Bronchial epithelial cell (primary cell): Measurements from ENCODE around the gene CCNK. TPM values are rescaled to one million over a fixed set of nuclear protein-coding genes. Genes with fewer than 3 reads are reported as not detected.

Experiments
- DNase-seq: peaks from one replicate; pipeline ENCODE4 v3.0.0-alpha.2; 2010; ENCODE audit warnings: low read depth
- FAIRE-seq: peaks from 2 replicates; lab custom pipeline; 2011; peaks lifted over from hg19 to GRCh38; lab: Jason Lieb, UNC
- H3K27me3 ChIP-seq: 2 replicates; pipeline ENCODE4 v1.5.1; 2011; ENCODE audit warnings: low read length; ENCODE audit not compliant: control insufficient read depth, insufficient read depth
- H3K36me3 ChIP-seq: 2 replicates; pipeline ENCODE4 v1.5.1; 2011; ENCODE audit warnings: low read length; ENCODE audit not compliant: control insufficient read depth, insufficient read depth
- H3K4me3 ChIP-seq: 2 replicates; pipeline ENCODE4 v1.5.1; 2011; ENCODE audit warnings: mild to moderate bottlenecking, low read depth, low read length, control low read depth
- CTCF ChIP-seq: IDR thresholded peaks from 2 replicates; pipeline ENCODE4 v1.5.1; 2011; ENCODE audit warnings: mild to moderate bottlenecking, moderate library complexity, low read length, control low read depth, inconsistent platforms; ENCODE audit not compliant: insufficient read depth, severe bottlenecking
- total RNA-seq: library from RNA; depleted of rRNA; stranded (reverse); fragments of >200 nt; gene quantifications from 2 replicates; pipeline ENCODE4 v1.2.1, GENCODE V29; 2014

CCNK gene
- total RNA-seq, 1 donor from 2014 or later: 18.4 TPM

DNA sequence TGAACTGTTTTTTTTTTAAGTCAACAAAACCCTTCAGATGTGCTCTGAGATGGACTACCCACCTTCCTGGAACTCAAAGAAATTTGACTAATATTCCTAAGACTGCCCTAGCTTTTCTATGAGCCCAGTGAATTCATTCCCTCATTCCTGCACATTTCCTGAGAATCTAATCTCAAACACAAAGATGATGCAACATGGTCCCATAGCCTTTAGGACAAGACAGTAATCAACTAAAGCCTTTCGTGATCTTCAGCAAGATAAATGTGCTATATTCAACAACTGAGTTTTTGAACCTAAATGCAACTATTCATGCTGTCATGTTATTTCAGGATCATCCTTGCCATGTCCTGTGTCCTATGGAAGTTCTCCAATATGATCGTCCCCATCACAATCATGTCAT is 5.5 kb upstream of the CCNK start:
- no peak overlapping the region for H3K4me3 ChIP-seq
- TF ChIP-seq CTCF: no peak

GRCh38 chr14:99476864-99477263 is 4.3 kb upstream of the CCNK start:
- no peak for TF ChIP-seq CTCF
- Histone ChIP-seq H3K4me3 (no peak overlapping the region), H3K27me3 (no peaks in the 10 kb centered on the region), H3K36me3 (no peaks in the 10 kb centered on the region)
- DNase-seq (peak; percentile 68), FAIRE-seq (no peak)

More for the DNA sequence above, 5.5 kb upstream of the CCNK start:
- Histone ChIP-seq H3K27me3 (no peaks in the 10 kb centered on the region), H3K36me3 (no peaks in the 10 kb centered on the region)
- FAIRE-seq (no peak), DNase-seq (no peak)

DNA sequence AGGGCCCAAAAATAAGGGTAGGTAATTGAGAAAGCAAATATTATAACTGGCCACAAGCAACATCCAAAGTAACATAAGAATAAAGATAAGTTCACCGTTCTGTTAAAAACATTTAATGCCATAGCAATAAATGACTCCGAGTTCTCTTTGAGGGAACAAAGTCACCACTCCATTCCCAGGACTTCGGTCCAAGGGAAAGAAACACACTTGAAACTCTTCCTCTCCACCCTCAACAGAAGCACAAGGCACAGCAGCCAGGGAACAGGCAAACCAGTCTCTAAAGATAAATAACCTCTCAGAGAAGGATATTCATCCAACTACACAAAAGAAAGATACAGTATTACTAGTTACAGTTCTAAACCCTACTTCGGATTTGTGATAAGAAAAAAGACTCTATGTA is 3.1 kb upstream of the CCNK start:
- no peaks in the 10 kb centered on the region for H3K36me3 ChIP-seq
- TF ChIP-seq CTCF: no peak
- FAIRE-seq (no peak), DNase-seq (no peak)
- H3K4me3 ChIP-seq: no peak overlapping the region
- no peaks in the 10 kb centered on the region for H3K27me3 ChIP-seq

GRCh38 chr14:99479160-99479905 is 1.9 kb upstream of the CCNK start:
- Histone ChIP-seq H3K27me3 (no peaks in the 10 kb centered on the region), H3K4me3 (peak overlapping the region; percentile 69), H3K36me3 (no peaks in the 10 kb centered on the region)
- no peak for TF ChIP-seq CTCF
- no peak for DNase-seq
- no peak for FAIRE-seq

DNA sequence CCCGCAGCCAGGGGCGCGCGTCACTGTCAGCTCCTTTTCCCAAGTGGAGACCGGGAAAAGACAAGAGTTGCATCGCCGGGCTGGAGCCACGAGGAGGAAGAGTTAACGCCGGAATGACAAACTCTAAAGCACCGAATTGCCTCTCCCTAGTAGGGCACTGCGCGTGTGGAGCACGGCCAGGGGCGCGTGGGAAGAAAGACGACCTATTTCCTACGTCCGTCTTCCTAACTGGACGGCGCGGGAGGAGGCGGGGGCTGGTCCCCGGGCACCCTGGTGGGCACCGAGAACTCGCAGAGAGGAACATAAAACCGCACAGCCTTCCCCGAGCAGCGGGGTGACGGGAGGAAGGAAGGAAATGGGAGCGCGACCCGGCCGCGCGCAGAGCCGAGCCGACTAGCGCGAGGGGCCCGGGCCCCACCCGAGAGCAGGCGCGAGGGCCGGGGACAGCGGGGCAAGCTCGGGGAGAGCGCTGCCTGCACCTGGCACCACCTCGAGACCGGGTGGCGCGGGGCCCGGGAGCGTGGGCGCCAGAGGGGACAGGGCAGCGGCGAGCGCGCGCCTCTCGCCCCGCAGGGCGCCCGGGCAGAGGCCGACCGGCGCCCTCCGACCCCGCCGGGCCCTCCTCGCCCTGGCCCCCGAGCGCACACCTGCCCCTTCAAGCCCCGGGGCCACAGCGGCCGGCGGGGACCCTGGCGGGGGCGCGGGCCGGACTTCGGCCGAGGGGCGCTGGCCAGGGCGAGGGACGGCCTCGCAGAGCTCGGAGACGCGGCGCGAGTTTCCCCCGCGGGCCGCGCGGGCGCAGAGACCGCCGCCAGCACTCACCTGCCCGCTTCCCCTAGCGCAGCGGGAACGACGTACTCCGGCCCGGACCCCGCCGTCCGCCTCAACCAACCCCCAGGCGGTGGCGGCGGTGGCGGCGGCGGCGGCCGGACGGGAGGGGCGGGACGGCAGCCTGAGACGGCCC is 1.0 kb upstream of the CCNK start, which contains the start of gene SETD3:
Gene SETD3, minus strand, starts transcription at position 954 of the 964 bp plus-strand sequence. CDS start 15,054 bp downstream, outside the sequence.
- TF ChIP-seq CTCF: peak; percentile 30
- Histone ChIP-seq H3K36me3 (no peaks in the 10 kb centered on the region), H3K4me3 (peak within 1 kb of the TSS; percentile 86), H3K27me3 (no peaks in the 10 kb centered on the region)
- peak; percentile 45 for DNase-seq
- no peak for FAIRE-seq
